CD4-positive, alpha-beta T cell treated with Interleukin-10 for 1 hour (primary cell): ENCODE measurements around the gene ZBTB20.

Experiments
- DNase-seq: peaks from one replicate; pipeline ENCODE4 v3.0.0-alpha.2; 2020

The ZBTB20 gene

DNA sequence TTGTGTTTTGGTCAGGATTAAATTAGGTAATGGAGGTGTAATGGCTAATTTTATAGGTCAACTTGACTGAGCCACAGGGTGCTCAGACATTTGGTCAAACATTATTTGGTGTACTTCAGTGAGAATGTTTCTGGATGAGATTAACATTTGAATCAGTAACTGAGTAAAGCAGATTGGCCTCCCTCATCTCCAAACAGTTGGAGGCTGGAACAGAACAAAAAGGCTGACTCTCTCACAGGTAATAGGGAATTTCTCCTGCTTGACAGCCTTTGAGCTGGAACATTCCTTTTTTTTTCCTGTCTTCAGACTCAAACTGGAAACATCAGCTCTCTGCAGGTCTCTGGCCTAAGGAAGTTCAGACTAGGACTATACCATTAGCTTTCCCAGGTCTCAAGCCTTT is 280.7 kb downstream of the ZBTB20 start:
- DNase-seq: no peak

DNA sequence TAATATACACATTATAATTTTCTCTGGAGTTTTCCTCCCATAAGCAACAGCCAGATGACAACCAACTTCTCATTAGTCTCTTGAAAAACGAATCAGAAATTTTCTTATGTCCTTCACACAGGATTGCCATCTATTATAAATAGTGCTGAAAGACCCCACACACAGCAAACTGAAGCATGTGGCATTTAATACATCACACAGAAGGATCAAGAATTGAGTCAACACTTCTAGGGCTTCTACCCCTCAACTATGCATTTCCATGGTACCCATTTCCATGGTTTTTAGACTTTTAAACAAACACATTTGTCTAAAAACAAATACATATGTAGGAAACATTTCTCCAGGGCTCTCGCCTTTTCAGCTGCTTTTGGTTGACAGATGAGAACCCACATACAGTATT is 282.1 kb downstream of the ZBTB20 start:
- no peak for DNase-seq

DNA sequence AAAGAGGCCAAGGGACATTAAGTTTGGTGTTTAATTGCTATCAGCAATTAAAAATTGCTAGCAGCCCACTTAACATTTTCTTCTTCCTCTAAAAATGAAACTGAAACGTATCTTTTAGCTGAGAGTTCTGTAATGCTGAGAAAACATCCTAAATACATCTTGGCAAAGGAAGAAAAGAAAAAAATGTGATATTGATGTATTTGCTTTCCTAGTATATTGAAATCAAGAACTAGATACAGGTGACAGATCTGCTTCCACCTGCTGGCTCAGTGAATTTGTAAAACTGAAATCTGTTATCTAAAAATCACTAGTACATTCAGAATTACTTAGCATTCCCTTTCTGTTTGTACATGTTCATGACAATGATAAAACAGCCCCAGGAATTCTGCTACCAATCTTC is 283.2 kb downstream of the ZBTB20 start:
- DNase-seq: no peak

DNA sequence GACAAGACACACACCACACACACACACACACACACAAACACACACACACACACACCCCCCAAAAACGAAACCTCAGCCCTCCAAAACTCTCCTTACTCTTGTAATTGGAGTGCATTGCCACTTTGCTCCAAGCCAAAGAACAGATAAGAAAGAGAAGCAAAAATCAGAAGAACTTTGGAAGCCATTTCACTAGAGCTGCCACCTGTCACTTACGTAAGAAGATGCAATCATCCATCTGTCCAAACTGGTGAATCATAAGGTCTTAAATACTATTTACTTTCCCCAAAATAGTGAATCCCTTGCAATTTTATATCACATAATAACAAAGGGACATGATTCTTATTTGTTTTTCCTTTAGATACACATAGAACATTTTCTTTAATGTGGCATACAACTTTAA is 285.4 kb downstream of the ZBTB20 start:
- DNase-seq: no peak

DNA sequence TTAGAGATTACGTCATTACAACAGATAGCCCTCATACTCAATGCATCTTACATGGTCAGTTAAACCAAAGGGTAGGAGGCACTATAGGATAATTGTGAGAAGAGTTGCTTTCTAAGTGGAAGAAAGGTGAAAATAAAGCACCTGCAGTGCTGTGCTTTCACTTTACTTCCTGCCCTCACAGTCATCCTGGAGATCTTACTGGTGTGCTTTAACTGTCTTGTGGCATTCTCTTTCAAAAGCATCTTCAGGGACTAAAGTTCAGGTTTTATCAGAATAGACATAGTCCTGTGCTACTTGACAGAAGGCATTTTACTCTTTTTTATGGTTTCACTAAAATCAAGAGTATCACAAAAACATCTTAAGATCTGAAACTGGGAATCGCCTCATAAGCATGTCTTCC is 286.6 kb downstream of the ZBTB20 start:
- no peak for DNase-seq

DNA sequence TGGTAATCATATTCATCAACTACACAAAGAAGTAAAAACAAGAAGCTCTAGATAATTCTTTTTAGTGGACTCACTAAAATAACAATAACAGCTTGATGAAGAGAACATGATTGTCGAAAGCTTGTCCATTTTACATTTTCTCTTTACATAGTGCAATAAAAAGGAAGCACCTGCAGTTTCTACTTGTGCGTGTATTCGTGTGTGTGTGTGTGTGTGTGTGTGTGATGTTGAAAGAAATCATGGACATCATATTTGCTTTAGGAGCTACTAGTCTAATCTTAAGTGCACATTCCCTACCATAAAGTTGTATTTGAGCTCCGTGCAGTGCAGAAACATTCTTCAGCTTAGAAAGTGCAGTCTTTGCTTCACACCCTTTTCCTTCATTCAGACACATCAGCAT is 288.8 kb downstream of the ZBTB20 start:
- no peak for DNase-seq

DNA sequence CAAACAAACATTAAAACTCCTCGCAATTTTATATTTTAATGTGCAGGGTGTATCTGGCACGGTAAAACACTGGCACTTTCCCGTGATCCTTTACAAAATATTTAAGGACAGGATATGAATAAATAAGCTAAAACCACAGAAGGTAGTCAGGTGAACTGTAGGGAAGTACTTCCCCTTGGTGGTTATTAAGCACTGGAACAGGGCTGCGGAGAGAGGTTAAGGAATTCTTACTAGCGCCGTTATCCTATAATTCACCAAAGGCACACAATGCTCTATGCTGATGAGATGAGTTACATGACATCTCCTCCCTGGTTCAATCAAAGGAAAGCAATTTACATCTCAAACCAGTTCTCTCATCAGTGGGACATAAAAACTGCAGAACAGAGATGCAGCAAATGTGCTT is 289.8 kb downstream of the ZBTB20 start:
- DNase-seq: no peak

DNA sequence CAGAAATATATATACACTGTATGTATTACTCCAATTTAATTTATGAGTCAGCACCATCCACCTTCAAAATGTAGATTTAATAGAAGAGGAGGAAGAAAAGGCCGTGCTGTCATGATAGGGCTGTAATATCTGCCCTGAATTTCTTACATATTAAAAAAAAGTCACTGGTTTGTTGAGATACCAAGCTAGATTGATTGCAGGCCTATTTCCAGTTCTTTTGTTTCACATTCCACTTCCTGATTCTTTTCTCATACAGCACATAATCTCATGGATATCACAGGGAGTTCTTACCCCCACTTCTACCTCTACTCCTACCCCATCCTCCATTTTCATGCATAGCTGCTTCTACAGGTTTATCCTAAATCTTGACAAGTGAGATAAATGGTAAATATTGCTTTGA is 290.3 kb downstream of the ZBTB20 start:
- no peak for DNase-seq

DNA sequence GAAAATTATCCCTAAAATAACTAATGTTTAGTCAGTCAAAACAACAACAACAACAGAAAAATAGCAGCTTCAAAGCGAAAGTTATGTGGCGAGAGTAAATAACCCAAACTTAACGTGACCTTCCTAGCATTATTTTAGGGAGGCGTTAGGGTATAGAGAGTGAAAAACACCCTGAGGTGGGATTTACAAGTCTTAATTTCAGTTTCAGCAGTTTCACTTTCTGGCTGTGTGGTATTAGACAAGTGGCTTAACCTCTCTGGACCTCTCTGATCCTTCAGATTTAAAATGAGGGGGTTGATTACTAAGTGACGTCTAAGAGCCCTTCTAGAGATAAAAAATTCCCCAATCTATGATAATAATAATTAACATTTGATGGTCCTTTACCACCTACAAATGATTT is 291.2 kb downstream of the ZBTB20 start:
- no peak for DNase-seq

DNA sequence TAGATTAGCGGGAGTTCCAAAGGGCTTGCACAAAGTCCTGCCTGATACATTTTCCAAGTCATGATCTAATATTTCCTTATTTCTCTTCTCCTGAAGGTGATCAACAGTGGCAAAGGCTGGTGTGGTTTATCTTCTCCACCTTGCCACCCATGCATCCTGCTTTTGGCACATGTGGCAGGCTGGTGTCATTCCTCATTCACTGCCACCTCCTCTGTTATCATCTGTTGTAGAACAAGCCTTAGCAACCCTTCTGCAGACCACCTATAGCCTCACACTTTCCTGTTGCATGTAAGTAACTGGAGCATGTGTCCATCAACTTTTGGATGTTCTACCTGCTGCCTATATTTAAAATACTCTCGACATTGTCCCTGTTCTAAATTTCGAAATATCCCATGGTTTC is 294.1 kb downstream of the ZBTB20 start:
- no peak for DNase-seq

DNA sequence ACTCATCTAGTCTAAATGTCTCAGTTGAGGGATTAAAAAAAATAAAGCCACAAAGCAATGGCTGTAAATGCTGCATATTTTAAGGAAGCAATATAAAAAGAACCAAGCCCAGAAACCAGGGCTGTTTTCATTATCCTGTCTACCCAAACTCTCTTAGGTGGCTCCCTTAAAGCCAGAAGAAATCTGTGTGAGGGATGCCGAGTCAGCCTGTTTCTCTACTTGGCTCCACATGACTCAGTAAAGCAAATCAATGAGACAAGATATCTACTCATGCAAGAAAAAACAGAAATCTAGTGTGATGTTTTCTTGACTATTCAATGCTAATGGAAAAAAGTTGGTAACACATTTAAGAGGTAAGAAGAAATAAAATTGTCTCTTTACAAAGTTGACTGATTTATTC is 296.2 kb downstream of the ZBTB20 start:
- no peak for DNase-seq

DNA sequence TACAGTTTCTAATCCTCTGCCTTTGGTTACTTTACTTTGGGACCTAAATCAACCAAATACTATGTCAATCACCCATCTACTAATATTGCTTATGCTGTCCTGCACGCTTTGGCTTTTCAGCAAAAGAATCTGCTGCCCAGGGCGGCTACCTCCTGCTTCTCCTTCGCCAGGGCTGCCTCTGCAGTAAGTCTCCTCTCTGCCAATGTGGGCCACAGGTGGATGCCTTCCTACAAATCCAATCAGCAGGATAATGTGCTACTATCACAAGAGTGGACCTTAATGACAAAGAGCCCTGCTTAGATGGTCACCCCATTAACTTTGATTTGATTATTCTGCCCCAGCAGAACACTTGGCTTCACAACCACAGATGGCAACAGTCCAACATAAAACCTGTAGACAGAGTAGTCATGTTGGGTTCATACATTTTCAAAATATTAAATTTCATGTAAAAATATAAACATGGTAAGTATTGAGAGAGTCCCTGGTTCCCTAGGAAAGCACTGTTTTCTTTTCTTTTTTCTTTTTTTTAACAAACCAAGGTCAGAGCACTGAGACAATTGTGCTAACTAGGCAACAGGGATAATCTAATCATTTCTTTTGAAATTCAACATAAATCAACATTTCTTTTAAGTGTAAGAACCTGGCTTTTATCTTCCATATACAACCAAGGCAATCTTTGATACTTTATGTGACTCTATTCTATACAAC is 298.3 kb downstream of the ZBTB20 start:
- DNase-seq: no peak

DNA sequence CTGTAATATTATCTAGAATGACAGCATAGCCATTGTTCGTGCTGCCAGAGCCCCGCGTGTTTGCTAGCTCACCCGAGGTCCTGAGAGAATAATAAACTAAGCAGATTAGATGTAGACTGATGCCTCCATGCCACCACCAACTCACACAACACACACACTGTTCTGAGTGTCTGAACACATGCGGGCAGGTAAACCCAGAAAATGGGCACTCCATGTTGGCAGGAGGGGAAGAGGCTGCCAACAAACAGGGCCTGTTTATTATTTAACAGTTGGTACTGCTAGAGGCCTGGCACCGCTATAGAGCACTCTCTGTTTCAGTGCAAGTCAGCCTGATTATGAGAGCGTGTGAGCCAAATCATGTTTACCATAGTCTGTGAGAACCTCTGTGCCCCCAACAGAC is 299.0 kb downstream of the ZBTB20 start:
- DNase-seq: no peak

DNA sequence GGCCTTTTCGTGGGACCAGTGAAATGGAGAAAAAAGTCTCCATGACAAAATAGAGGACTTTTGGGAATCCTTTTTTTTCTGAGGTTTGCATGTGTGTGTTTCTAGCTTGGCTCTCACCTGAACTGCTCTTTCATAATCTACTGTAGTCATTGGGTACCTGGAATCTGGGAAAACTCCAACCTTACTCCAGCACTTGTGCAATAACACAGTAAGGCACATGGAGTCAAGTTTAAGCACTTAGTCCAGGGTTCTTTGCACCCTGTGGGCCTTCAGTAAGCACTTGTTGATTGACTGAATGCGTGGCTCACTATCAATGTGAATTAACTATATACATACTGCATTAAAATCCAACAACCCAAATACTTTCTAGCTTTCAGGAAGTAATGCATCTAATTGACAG is 299.5 kb downstream of the ZBTB20 start:
- DNase-seq: no peak

DNA sequence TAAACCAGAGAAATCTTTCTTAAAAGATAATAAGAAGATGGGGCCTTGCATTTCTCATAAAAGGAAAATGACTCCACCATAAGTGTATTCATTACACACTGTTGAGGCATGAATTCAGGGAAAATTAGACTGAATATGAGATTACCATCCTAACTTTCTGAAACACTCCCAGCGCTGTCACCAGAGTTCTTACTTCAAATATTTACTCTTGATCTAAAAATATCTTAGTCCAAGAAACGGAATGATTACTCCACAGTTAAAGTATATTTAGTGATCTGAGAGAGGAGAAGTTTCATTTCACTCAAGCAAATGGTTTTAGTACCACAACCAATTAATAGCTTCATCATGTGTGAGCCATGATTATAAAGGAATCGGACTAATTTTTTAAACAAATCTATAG is 300.3 kb downstream of the ZBTB20 start:
- no peak for DNase-seq

DNA sequence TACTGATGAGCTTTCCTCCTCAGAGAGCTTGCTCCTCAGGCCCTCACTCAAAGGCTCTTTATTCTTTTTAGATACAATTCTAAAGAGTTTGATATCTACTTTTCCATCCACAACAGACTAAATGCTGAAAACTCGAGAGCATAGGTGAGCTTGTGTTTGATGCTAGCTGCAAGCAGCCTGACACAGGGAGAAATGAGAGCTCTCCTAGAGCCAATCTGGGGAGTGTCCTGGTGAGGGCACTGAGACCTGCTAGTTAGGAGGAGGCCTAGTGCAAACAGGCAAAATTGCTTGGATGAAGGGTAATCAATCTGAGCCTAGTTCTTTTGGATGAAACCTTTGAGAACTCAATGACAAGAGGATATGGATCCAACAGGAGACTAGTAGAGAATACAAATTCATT is 300.8 kb downstream of the ZBTB20 start:
- DNase-seq: no peak

DNA sequence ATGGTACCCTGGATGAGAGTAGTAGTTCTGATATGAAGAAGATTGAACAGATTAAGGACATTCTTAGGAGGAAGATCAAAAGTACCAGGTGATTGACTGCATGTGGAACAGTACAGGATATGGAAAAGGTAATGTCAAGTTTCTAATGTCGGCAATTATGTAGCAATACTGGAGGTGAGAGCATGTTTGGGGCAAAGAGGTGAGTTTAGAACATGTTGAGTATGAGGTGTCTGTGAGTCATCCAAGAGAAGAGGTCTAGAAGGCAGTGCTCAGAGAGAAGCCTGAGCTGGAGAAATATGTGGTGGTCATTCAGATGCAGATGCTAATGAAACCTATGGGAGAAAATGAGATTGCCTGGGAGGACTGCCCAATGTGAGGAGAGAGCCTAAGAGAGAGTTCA is 305.6 kb downstream of the ZBTB20 start:
- no peak for DNase-seq

DNA sequence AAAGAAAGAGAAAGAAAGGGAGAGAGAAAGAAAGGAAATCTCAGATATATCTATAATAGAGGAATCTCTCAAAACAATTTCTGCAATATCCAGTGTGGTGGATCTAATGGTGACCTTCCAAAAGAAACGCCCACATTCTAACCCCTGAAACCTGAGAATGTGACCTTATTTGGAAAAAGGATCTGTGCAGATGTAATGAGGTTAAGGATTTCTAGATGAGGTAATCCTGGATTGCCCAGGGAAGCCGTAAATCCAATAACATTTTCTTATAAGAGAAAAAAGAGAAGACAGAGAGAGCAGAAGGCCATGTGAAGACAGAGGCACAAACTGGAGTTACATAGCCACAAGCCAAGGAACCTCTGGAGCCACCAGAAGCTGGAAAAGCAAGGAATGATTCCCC is 307.6 kb downstream of the ZBTB20 start:
- DNase-seq: no peak

DNA sequence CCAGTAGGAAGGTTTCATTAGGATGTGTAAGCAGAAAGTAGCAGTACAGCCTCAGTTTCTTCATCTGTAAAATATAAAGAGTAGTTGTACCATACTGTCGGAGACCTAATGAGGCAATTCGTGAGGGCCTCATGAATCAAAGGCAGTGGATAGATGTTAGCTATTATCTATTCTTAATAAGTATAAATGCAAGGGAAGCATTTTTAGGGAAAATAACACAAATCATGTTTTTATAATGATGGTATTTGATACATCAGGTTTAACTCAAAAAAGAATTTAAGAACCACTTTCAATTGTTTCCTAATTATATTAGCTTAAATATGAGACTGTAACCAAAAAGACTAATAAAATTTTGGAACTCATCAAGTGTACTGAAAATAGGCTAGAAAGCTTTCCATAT is 309.1 kb downstream of the ZBTB20 start:
- DNase-seq: no peak

DNA sequence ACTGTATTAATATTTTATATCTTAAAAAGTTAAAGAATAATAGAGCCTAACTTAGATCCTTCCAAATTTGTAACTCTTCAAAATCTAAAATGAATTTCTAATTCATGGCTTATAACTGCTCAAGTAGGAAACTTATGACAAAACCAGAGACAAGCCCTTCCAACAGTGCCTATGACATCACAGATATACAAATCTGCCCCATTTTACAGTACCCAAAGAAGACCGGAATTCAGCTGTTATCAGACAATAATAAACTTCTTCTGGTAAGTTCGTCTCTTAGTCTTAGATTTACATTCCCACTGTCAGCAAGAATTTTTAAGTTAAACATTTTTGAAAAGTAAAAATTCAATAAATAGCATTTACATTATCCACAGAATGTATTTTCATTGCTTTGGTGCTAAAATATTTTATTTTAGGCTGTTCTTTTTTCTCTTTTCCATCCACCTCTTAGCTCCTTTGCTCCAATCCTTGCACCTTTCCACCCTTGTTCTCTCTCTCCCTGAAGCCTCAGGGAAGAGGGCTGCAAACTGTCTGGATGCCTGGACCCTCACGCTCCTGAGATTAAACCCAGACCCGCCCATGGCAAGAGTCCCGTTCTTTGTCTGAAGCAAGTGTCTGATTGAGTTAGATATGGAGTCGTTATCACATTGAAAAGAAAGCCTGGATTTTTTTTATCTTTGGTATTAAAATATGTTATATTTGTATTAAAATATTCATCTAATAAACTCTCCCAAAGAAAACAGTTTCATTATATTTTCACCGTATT is 312.7 kb downstream of the ZBTB20 start:
- no peak for DNase-seq

DNA sequence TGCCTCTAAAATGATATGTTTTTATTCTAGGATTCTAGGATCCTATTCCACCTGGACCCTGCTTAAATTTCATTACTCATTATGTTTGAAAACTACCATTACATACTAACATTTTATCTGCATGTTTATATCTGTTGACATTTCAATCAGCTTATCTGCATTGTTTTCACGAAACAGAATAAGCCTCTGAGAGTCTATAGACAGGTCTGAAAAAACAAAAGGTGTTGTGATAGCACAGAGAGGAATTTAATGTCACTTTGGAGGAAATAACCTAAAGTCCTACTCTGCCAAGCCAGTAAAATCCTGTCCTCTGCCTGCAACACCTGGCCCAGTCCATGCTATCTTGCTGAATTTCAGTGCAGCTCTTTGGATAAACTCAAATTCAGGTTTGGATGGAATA is 315.2 kb downstream of the ZBTB20 start:
- DNase-seq: no peak

DNA sequence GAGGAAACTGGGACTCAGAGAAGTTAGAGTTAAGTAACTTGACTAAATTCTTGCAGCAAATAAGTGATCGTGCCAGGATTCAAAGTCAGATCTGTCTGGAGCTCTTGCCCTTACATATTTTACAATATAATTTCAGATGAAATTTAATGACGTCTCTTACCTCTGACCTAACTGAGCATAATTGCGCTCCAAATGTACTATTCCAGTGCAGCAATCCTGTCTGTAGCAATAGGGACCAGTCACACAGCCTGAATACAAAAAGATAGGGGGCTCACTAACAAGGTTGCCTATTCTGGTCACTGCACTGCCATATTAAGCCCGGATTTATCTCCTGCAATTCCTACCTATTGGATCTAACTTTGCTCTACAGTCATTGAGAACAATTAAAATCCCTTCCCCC is 316.4 kb downstream of the ZBTB20 start:
- no peak for DNase-seq

DNA sequence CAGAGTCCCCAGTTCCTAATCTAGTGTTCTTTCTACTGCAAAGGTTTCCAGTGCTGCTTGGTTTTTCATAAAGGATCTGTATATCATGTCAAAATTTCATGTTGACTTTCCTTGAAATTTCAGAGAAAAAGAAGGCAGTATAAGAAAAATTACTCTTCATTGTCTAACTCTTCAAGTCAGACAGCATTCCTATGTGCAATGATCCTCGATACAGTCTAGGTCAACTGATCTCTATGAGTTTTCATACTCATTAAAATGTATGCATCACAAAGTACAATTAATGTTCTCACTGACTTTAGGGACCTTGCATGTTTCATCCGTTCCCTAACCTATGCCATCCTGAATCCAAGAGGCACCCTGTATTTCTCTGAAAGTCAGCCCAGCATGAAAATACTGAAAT is 317.3 kb downstream of the ZBTB20 start:
- DNase-seq: no peak

DNA sequence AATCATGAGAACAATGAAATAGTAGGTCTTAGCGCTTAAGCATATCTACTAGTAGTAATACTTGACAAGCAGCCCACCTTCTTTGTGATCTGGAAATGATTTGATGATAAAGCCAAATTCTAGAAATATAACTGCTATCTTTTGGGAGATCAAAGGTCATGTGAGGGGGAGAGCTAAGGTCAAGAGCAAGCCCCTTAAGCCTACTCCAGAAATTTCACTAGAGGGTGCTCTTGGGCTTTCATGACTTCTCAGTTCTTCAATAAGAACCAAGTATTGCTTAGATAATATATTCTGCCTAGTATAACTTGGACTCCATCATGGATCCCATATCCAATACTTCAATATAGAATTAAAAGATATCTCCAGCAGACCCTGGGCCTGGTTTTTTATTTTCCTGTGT is 319.6 kb downstream of the ZBTB20 start:
- DNase-seq: peak; percentile 29

DNA sequence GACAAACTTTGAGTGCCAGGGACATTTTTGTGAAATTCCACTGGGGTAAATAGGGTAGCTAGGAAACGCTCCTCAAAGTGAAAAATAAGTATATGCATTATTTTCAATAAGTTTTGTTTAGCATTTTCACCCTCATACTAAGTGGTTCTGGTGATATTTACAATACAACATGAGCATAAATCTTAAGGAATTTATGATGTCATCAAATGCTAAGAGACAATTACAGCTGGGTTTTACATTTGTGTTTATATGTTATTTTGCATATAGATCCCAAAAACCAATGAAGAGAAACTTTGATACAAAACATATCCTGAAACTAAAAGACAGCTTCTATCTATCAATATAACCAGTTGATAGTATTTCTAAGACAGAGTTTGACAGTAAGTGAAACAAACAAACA is 323.1 kb downstream of the ZBTB20 start:
- DNase-seq: no peak
